Measurements from ENCODE around the gene PSMD1.
"Not testable (repeated sequence)": the region's sequence is repeated elsewhere in the genome, so short reads cannot be mapped to it uniquely, and the experiment has no call there.

PSMD1 gene

DNA sequence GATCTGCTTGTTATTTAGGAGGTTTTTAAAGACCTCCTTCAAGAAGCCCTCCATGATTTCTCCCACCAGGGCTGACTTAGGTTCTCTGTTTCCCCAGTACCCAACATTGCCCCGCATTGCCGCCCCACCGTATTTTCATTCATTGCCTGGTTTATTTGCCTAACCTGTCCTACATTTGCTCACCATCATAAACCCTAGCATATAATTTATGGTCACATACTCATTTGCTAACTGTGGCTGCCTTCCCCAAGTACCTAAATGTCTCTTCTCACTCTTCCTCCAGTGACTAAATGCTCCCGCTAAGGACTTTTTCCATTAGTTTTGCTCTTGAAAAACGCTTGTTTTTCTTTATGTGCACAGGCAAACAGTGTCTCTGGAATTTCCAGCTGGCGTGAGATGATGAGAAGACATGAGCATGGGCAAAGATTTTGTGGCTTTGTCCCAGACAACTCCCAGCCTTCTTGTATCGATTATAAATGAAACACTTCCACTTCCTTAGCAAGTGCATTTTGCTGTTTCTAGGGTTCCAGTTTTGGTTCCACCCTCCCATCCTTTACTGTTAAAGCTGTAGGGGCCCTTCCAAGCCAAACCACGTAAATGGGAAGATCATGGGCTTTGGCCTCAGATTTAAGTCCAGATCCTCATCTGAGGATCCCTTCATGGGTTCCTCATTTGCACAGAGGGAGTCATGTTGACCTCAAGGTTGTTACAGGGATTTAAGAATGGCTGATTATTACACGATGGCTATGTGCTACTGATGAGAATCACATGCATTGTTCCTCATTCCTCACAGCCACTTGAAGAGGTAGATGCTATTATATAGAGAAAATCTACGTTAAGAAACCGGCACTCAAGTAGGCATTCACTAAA, 120.7 kb downstream of the PSMD1 start:
- no peak for DNase-seq (ENCODE audit: low spot score)
- TF ChIP-seq, protein P1, sequence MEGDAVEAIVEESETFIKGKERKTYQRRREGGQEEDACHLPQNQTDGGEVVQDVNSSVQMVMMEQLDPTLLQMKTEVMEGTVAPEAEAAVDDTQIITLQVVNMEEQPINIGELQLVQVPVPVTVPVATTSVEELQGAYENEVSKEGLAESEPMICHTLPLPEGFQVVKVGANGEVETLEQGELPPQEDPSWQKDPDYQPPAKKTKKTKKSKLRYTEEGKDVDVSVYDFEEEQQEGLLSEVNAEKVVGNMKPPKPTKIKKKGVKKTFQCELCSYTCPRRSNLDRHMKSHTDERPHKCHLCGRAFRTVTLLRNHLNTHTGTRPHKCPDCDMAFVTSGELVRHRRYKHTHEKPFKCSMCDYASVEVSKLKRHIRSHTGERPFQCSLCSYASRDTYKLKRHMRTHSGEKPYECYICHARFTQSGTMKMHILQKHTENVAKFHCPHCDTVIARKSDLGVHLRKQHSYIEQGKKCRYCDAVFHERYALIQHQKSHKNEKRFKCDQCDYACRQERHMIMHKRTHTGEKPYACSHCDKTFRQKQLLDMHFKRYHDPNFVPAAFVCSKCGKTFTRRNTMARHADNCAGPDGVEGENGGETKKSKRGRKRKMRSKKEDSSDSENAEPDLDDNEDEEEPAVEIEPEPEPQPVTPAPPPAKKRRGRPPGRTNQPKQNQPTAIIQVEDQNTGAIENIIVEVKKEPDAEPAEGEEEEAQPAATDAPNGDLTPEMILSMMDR (IDR thresholded peaks at IDR 0.05; ENCODE audit: borderline replicate concordance, control extremely low read depth, extremely low read depth, insufficient read depth, missing control alignments): no peak
- in situ Hi-C loops (cut with MboI; ENCODE audit: low sequenced_read_pairs, unreplicated experiment): no loop called here

DNA sequence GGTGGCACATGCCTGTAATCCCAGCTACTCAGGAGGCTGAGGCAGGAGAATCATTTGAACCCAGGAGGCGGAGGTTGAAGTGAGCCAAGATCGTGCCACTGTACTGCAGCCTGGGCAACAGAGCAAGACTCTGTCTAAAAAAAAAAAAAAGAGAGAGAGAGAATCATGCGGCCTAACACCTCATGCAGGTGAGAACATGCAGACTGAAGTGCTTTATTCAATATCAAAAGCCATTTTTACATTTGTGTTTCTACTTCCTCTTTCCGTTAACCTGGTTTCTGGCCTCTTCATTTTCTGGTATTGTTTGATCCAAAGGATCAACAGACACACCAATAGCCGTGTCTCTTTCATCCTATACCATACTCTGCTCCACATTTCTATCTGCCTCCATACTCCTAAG, 122.1 kb downstream of the PSMD1 start:
- DNase-seq (ENCODE audit: low spot score): peak; percentile 40
- in situ Hi-C loops (cut with MboI; ENCODE audit: low sequenced_read_pairs, unreplicated experiment): not testable (repeated sequence)

DNA sequence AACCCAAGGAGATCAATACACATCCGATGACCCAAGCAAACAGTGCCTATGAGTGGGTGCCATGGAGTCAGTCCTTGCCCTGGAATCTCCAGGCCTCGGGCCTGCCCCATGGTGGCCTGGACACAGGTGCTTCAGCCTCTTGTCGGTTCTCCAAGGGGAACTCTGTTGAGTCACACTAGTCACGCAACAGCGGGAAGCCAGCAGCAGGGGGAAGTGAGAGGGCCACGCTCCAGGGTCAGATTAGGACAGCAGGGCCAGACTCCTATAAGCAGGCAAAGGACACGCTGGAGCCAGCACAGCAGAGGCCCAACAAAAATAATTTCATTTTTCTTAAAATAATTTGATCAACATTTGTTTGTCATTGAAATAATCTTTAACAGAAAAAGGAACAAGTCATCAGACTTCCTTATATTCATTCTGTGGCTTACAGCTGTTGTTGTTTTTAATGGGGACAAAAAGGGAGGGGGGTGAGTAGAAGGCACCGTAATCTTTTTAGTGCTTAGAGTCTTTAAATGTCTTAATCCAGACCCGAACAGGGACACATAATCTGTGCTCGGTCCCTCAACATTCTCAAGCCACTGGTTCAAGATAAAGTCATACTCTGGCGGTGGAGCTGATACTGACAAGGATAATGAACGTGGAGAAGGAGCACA, 125.3 kb downstream of the PSMD1 start:
- TF ChIP-seq, protein P1 (IDR thresholded peaks at IDR 0.05; ENCODE audit: borderline replicate concordance, control extremely low read depth, extremely low read depth, insufficient read depth, missing control alignments): no peak
- in situ Hi-C loops (cut with MboI; ENCODE audit: low sequenced_read_pairs, unreplicated experiment): no loop called here
- peak; percentile 64 for DNase-seq (ENCODE audit: low spot score)

DNA sequence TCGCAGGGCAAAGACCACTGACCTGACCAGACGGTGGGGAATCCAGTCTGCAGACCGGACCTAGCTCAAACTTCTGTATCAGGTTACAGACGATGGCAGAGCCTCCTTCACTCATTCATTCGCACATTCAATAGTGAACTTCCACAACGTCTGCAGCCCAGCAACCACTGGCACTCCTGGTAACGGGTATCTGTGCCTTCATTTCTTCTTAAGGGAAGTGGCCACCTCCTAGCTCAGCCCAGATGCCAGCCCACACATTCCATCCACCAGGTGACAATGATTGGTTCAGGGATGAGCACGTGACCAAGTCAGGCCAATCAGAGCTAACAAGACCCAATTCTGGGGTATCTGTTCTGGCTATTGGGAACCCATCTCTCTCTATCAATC, 125.8 kb downstream of the PSMD1 start:
- in situ Hi-C loops (cut with MboI; ENCODE audit: low sequenced_read_pairs, unreplicated experiment): no loop called here
- TF ChIP-seq, protein P1 (IDR thresholded peaks at IDR 0.05; ENCODE audit: borderline replicate concordance, control extremely low read depth, extremely low read depth, insufficient read depth, missing control alignments): no peak
- DNase-seq (ENCODE audit: low spot score): peak; percentile 34

DNA sequence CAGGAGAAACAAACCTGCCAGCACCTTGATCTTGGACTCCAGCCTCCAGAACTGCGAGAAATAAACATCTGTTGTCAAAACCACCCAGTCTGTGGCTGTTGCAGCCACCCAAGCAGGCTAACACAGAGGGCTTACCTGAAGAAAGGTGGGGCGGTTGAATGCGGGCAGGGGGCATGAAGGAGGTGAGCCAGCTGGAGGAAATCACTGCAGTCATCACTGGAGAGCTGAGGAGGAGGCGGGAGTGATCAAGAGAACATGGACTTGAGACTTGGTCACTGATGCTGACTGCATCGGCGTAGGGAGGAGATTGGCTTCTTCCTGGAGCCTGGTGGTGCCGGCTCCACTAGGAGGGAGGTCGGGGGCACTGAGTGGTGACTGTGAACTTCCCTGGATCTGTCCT, 127.2 kb downstream of the PSMD1 start:
- TF ChIP-seq, protein P1 (IDR thresholded peaks at IDR 0.05; ENCODE audit: borderline replicate concordance, control extremely low read depth, extremely low read depth, insufficient read depth, missing control alignments): no peak

DNA sequence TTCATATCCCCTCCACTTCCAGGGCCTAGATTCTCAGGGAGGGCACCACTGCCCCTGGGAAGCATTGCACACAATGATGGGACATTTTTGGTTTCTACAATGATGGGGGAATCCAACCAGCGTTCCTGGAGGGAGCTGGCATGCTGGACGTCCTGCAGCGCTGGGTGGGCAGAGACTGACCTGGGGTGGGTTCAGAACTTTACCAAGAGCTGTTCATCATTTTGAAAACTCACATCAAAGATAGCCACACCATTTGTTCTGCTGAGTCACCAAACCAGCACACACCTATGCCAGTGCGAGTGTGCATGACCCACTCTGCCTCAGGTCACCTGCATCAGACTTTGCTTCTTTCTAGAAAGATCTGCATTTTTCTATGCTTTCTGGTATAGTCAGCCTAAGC, 127.7 kb downstream of the PSMD1 start:
- TF ChIP-seq, protein P1 (IDR thresholded peaks at IDR 0.05; ENCODE audit: borderline replicate concordance, control extremely low read depth, extremely low read depth, insufficient read depth, missing control alignments): no peak
- DNase-seq (ENCODE audit: low spot score): no peak
- in situ Hi-C loops (cut with MboI; ENCODE audit: low sequenced_read_pairs, unreplicated experiment): no loop called here

More for the DNA sequence above, 127.2 kb downstream of the PSMD1 start:
- no peak for DNase-seq (ENCODE audit: low spot score)
- in situ Hi-C loops (cut with MboI; ENCODE audit: low sequenced_read_pairs, unreplicated experiment): no loop called here
